HCT116 (cell line): ENCODE measurements around the gene ICAM4. TPM values are rescaled to one million over a fixed set of nuclear protein-coding genes. Genes with fewer than 3 reads are reported as not detected.
"Not testable (repeated sequence)": the region's sequence is repeated elsewhere in the genome, so short reads cannot be mapped to it uniquely, and the experiment has no call there.

Experiments used
- ATAC-seq: fragments of 200-7000 bp; cut with Tn5 transposase; 2 replicates; pipeline ENCODE4 v1.9.1; 2020; ENCODE audit warnings: mild to moderate bottlenecking, moderate library complexity
- BruUV-seq: library from RNA; stranded (reverse); fragments of 400-500 nt; replicated peaks from 2 replicates; lab custom pipeline; 2021; lab: Mats Ljungman, UMichigan
- CTCF ChIA-PET: fragments of 300-600 bp; sonication (Branson Sonifier 250); formaldehyde crosslinking; loops from one replicate; lab custom pipeline; 2021; ENCODE audit warnings: antibody characterized with exemption; lab: Charles Lee
- POLR2A ChIA-PET: fragments of 300-600, 350-600 bp; sonication (Branson Sonifier 250); formaldehyde crosslinking; loops from one replicate; lab custom pipeline; 2021; ENCODE audit warnings: antibody characterized with exemption; lab: Charles Lee
- RAD21 ChIA-PET, 2 experiments: fragments of 300-600 bp; sonication (Branson Sonifier 250); formaldehyde crosslinking; loops; one replicate each; lab custom pipeline; 2023; ENCODE audit warnings: low total read pairs in 2 of 2; ENCODE audit not compliant: uncharacterized antibody in 2 of 2, unreplicated experiment in 2 of 2, low non-redundant PET in 1 of 2; lab: Charles Lee
- DNase-seq: peaks from one replicate; pipeline ENCODE4 v3.0.0-alpha.2; 2010; ENCODE audit warnings: low read depth, low spot score
- H2AFZ ChIP-seq: fragments of 200-600 bp; shearing (Covaris generic), sonication (generic); 2 replicates; pipeline ENCODE4 v1.6.1; 2017; ENCODE audit warnings: low read depth, mixed run types, mixed read lengths, antibody characterized with exemption, low read length; ENCODE audit not compliant: poor library complexity, severe bottlenecking
- H3K27ac ChIP-seq: 2 replicates; pipeline ENCODE4 v1.5.1; 2012; ENCODE audit warnings: low read depth, low read length
- H3K27me3 ChIP-seq: fragments of 200-600 bp; sonication (generic); 2 replicates; pipeline ENCODE4 v1.6.1; 2016; ENCODE audit warnings: mixed run types, low read length, mixed read lengths; ENCODE audit not compliant: insufficient read depth
- H3K36me3 ChIP-seq, 2 experiments: fragments of 200-500 bp in 1 of 2; fragments of 200-600 bp in 1 of 2; sonication (Bioruptor generic) in 1 of 2; sonication (generic) in 1 of 2; 2 replicates each; pipeline versions ENCODE4 v1.5.1 to v1.6.1; 2014 to 2016; ENCODE audit warnings: low read length in 2 of 2, inconsistent platforms in 1 of 2, mixed read lengths in 1 of 2, mixed run types in 1 of 2; ENCODE audit not compliant: insufficient read depth in 2 of 2, control insufficient read depth in 1 of 2
- H3K4me1 ChIP-seq, 2 experiments: fragments of 200-600 bp in 1 of 2; sonication (generic) in 1 of 2; 2 replicates each; pipeline versions ENCODE4 v1.5.1 to v1.6.1; 2012 to 2017; ENCODE audit warnings: low read length in 2 of 2, inconsistent platforms in 1 of 2, mild to moderate bottlenecking in 1 of 2, mixed read lengths in 1 of 2, mixed run types in 1 of 2, moderate library complexity in 1 of 2; ENCODE audit not compliant: insufficient read depth in 2 of 2, control insufficient read depth in 1 of 2
- H3K4me2 ChIP-seq: fragments of 200-600 bp; sonication (generic); 2 replicates; pipeline ENCODE4 v1.6.1; 2017; ENCODE audit warnings: mixed run types, low read length, mixed read lengths
- H3K4me3 ChIP-seq, 2 experiments: fragments of 200-600 bp in 1 of 2; sonication (generic) in 1 of 2; replicated peaks in 1 of 2; 2 replicates each; pipeline ENCODE4 v1.5.1; 2011 to 2016; ENCODE audit warnings: low read length in 2 of 2, control low read depth in 1 of 2, low read depth in 1 of 2, mild to moderate bottlenecking in 1 of 2, mixed read lengths in 1 of 2, mixed run types in 1 of 2
- H3K79me2 ChIP-seq: fragments of 200-600 bp; sonication (generic); 2 replicates; pipeline ENCODE4 v1.6.1; 2017; ENCODE audit warnings: mild to moderate bottlenecking, mixed run types, low read length, moderate library complexity, mixed read lengths; ENCODE audit not compliant: insufficient read depth
- H3K9ac ChIP-seq: fragments of 200-600 bp; sonication (generic); 2 replicates; pipeline ENCODE4 v1.6.1; 2016; ENCODE audit warnings: low read length, mixed read lengths
- H3K9me2 ChIP-seq: fragments of 200-600 bp; sonication (generic), shearing (Covaris generic); 2 replicates; pipeline ENCODE4 v1.6.1; 2017; ENCODE audit warnings: mixed run types, mild to moderate bottlenecking, moderate library complexity; ENCODE audit not compliant: insufficient read depth
- H3K9me3 ChIP-seq, 2 experiments: fragments of 200-500 bp in 1 of 2; fragments of 200-600 bp in 1 of 2; sonication (Bioruptor generic) in 1 of 2; sonication (generic) in 1 of 2; 2 replicates each; pipeline ENCODE4 v1.6.1; 2014 to 2017; ENCODE audit warnings: low read length in 2 of 2, mixed read lengths in 2 of 2, inconsistent platforms in 1 of 2, low read depth in 1 of 2, mild to moderate bottlenecking in 1 of 2, mixed run types in 1 of 2, moderate library complexity in 1 of 2; ENCODE audit not compliant: control insufficient read depth in 1 of 2, insufficient read depth in 1 of 2
- H4K20me1 ChIP-seq: fragments of 200-600 bp; sonication (generic), shearing (Covaris generic); 2 replicates; pipeline ENCODE4 v1.6.1; 2017; ENCODE audit warnings: mixed run types, mild to moderate bottlenecking, moderate library complexity; ENCODE audit not compliant: insufficient read depth
- CEBPB ChIP-seq: IDR thresholded peaks from 2 replicates; pipeline ENCODE4 v1.6.1; 2012; ENCODE audit warnings: low read depth
- CTCF ChIP-seq, 3 experiments: fragments of 200-600 bp in 1 of 3; sonication (generic) in 1 of 3; IDR thresholded peaks in 2 of 3; conservative IDR thresholded peaks in 1 of 3; 2 replicates each; pipeline ENCODE4 v1.5.1; 2012 to 2017; ENCODE audit warnings: low read depth in 2 of 3, low read length in 2 of 3, antibody characterized with exemption in 1 of 3, borderline replicate concordance in 1 of 3, control low read depth in 1 of 3, mild to moderate bottlenecking in 1 of 3, mixed read lengths in 1 of 3, mixed run types in 1 of 3, moderate library complexity in 1 of 3; ENCODE audit not compliant: insufficient read depth in 1 of 3
- EGR1 ChIP-seq: IDR thresholded peaks from 2 replicates; pipeline ENCODE4 v1.6.1; 2012; ENCODE audit warnings: low read depth
- ELF1 ChIP-seq: IDR thresholded peaks from 2 replicates; pipeline ENCODE4 v1.6.1; 2012; ENCODE audit warnings: low read depth, borderline replicate concordance
- FOSL1 ChIP-seq: IDR thresholded peaks from 2 replicates; pipeline ENCODE4 v1.6.1; 2012; ENCODE audit warnings: low read depth
- MAX ChIP-seq: IDR thresholded peaks from 2 replicates; pipeline ENCODE4 v1.6.1; 2012
- POLR2AphosphoS5 ChIP-seq: IDR thresholded peaks from 2 replicates; pipeline ENCODE4 v1.6.1; 2011; ENCODE audit warnings: mild to moderate bottlenecking, low read depth, low read length, moderate library complexity
- RAD21 ChIP-seq: IDR thresholded peaks from 2 replicates; pipeline ENCODE4 v1.6.1; 2012; ENCODE audit warnings: low read depth, mild to moderate bottlenecking
- SIN3A ChIP-seq: IDR thresholded peaks from 2 replicates; pipeline ENCODE4 v1.6.1; 2012; ENCODE audit warnings: low read depth
- SRF ChIP-seq: IDR thresholded peaks from 2 replicates; pipeline ENCODE4 v1.6.1; 2012; ENCODE audit warnings: low read depth
- TCF7L2 ChIP-seq: IDR thresholded peaks from 2 replicates; pipeline ENCODE4 v1.7.0; 2011; ENCODE audit warnings: borderline replicate concordance, inconsistent platforms; ENCODE audit not compliant: insufficient read depth, insufficient read length; ENCODE audit errors: extremely low read depth
- YY1 ChIP-seq: IDR thresholded peaks from 2 replicates; pipeline ENCODE4 v1.6.1; 2011; ENCODE audit warnings: low read length, low read depth, moderate library complexity, mild to moderate bottlenecking; ENCODE audit not compliant: insufficient replicate concordance; ENCODE audit errors: extremely low read depth
- ZFX ChIP-seq: fragments of 450-650 bp; IDR thresholded peaks from 2 replicates; pipeline ENCODE4 v1.6.1; 2017
- intact Hi-C: fragments of 100-400 bp; cut with micrococcal nuclease; formaldehyde crosslinking; loops from 2 replicates; pipeline ENCODE4 v1.10.0; 2022
- total RNA-seq: library from RNA; stranded (reverse); gene quantifications from one replicate; pipeline ENCODE4 v1.2.1, GENCODE V29; 2021; ENCODE audit not compliant: unreplicated experiment

Gene ICAM4
- total RNA-seq, 1 experiment from 2014 or later = not detected

- H2AFZ ChIP-seq, H3K9ac ChIP-seq, H3K27ac ChIP-seq, H3K27me3 ChIP-seq, H3K79me2 ChIP-seq, H3K9me2 ChIP-seq, H4K20me1 ChIP-seq, intact Hi-C loops, CTCF ChIA-PET, H3K36me3 ChIP-seq, DNase-seq, H3K9me3 ChIP-seq, BruUV-seq: not testable (repeated sequence)
- H3K4me3 ChIP-seq = 0 out of 4 replicates have a peak overlapping the region, but pooled peaks of 1 of the 2 experiments have one; percentile 0
- POLR2A ChIA-PET = interaction anchor here (0.6 kb wide), 1 partner anchor 190 kb away, joined by 6 read pairs; no protein-coding TSS in a partner anchor
- peak; percentile 60 for ATAC-seq
- H3K4me1 ChIP-seq = peaks cover 30 to 49% of the 10 kb centered on the region in 2 experiments
- RAD21 ChIA-PET = interaction anchor here in 1 of 2 experiments (0.7 kb wide), 1 partner anchor 15 kb away, joined by 3 read pairs; no protein-coding TSS in a partner anchor
- peak overlapping the region; percentile 47 for H3K4me2 ChIP-seq
- peak; percentile 50; the same call in 1 of the 2 replicates for TF ChIP-seq FOSL1
- TF ChIP-seq, all 23 proteins: peak for 1; not testable (repeated sequence) for 22
These were observed 44.8 kb upstream of the ICAM4 start for GRCh38 chr19:10241826-10242449.

GRCh38 chr19:10243606-10244005 lies 43.1 kb upstream of the ICAM4 start:
- DNase-seq = no peak
- ChIA-PET POLR2A (no interaction called here), RAD21 (no interaction called here), CTCF (interaction anchor here (0.7 kb wide), 1 partner anchor 147 kb away, joined by 3 read pairs; no protein-coding TSS in a partner anchor)
- H3K9me3 ChIP-seq = no peaks in the 10 kb centered on the region
- TF ChIP-seq SRF (no peak), MAX (no peak), SIN3A (no peak), EGR1 (no peak), POLR2AphosphoS5 (no peak), YY1 (no peak), TCF7L2 (no peak), ELF1 (no peak), ZFX (no peak), CEBPB (no peak), RAD21 (no peak), CTCF (IDR thresholded peaks at IDR 0.05 in 2 of 3, conservative IDR thresholded peaks at IDR 0.05 in 1 of 3; ENCODE audit: borderline replicate concordance in 1 of 3, insufficient read depth in 1 of 3, low read depth in 2 of 3, low read length in 2 of 3) (no peak)
- H3K27me3 ChIP-seq = no peaks in the 10 kb centered on the region
- H3K79me2 ChIP-seq = no peaks in the 10 kb centered on the region
- ATAC-seq = no peak
- BruUV-seq = no TSS peak
- no peaks in the 10 kb centered on the region for H3K9me2 ChIP-seq
- no peaks in the 10 kb centered on the region for H4K20me1 ChIP-seq
- no peak overlapping the region for H3K9ac ChIP-seq
- H3K27ac ChIP-seq = no peak overlapping the region
- no peaks in the 10 kb centered on the region for H3K36me3 ChIP-seq
- H3K4me3 ChIP-seq = no peak overlapping the region
- peaks cover 35 to 54% of the 10 kb centered on the region in 2 experiments for H3K4me1 ChIP-seq
- no peak overlapping the region for H2AFZ ChIP-seq
- intact Hi-C loops = no loop called here
- no peak overlapping the region for H3K4me2 ChIP-seq
